Measurements from ENCODE around the gene GLI3. TPM values are rescaled to one million over a fixed set of nuclear protein-coding genes. Genes with fewer than 3 reads are reported as not detected.

GLI3 gene
- total RNA-seq, 4 donors from 2014 or later = 8.6 to 12.6 (median 8.7) TPM

DNA sequence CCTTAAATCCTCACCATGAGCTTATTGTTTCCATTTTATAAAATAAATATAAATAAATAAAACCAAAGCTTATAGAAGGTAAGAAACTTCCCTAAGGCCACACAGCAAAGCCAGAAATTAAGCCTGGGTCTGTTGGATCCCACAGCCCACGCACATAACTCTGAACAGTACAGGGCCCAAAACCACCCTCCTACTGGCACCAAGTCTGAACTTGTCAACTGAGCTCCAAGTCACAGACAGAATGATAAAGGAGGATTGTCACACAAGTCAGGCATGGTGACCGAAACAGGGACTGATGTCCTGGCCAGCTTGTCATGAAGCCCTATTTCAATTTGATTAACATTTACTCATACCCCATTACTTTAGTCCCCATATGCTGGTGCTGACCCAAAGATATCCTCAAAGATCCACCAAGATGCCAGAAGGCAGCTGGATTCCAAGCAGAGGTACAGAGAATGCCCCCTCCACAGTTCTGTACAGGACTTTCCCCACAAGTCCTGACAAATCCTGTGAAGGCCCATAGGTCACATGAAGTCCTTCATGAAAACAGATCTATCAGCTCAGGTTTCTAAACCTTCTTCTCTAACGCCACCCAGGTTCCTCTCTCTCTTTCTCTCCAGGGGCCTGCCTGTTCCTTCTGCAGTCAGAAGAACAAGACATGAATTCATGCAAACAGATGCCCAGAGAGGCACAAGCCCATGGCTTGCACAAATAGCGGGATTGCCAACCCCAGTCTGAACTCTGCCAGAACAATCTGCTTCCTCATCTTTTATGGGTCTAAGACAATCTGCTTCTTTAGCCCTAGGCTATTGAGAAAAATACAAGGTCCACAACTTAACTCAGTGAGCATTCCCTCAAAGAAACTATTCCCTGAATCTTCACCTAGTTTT, 60.9 kb downstream of the GLI3 start:
- 65 to 71% methylated on average over 4 of the region's 4 CpGs for WGBS, 2 donors
- H3K27ac ChIP-seq = peak overlapping the region in 2 of 4 donors; percentile 15
- no peaks in the 10 kb centered on the region for H3K9me3 ChIP-seq
- no peak for DNase-seq (ENCODE audit: low spot score in 2 of 2)
- H3K4me1 ChIP-seq = peaks cover 0 to 32% (median 11%) of the 10 kb centered on the region in 4 donors
- H3K27me3 ChIP-seq = no peaks in the 10 kb centered on the region
- H3K36me3 ChIP-seq = peaks cover 0 to 16% (median 0%) of the 10 kb centered on the region in 3 donors
- TF ChIP-seq CTCF (IDR thresholded peaks at IDR 0.05) (no peak), EP300 (IDR thresholded peaks at IDR 0.05) (no peak), POLR2A (IDR thresholded peaks at IDR 0.05) (no peak)
- no peak overlapping the region for H3K4me3 ChIP-seq

DNA sequence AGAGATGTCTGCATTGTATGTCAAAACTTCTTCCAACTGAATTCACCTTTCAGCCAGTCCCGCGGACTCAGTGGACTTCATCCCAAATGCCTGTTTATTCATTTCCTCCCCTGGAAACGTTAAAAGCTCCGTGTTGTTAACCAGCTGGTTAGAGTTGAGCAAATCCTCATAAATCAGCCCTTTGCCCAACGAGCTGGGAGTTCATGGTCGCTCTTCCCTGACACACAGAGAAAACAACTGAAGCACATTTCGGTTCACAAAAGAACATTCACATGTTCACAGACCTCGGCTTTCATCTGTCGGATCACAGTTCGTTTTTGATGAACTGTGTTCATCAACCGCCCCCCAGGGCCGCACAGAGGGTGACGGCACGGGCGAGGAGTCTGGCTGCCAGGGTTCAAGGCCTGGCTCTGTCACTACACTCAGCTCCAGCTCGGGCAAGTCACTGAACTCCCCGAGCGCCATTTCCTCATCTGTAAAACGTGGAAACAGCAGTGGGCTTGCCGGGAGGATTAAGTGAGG, 62.6 kb downstream of the GLI3 start:
- no peaks in the 10 kb centered on the region for H3K27me3 ChIP-seq
- DNase-seq (ENCODE audit: low spot score in 2 of 2) = no peak
- H3K4me1 ChIP-seq = peaks cover 0 to 32% (median 11%) of the 10 kb centered on the region in 4 donors
- H3K9me3 ChIP-seq = no peaks in the 10 kb centered on the region
- no peak for TF ChIP-seq CTCF (IDR thresholded peaks at IDR 0.05)
- TF ChIP-seq EP300 (IDR thresholded peaks at IDR 0.05) = peak in 1 of 2 donors; percentile 25
- TF ChIP-seq POLR2A (IDR thresholded peaks at IDR 0.05) = no peak
- no peak overlapping the region for H3K4me3 ChIP-seq
- H3K27ac ChIP-seq = peak overlapping the region in 3 of 4 donors; percentile 10 to 75 (median 21)
- peaks cover 0 to 10% (median 0%) of the 10 kb centered on the region in 3 donors for H3K36me3 ChIP-seq
- WGBS, 2 donors = 42 to 49% methylated on average over 20 of the region's 20 CpGs

GRCh38 chr7:42170724-42171123, 66.3 kb downstream of the GLI3 start:
- H3K36me3 ChIP-seq = peaks cover 0 to 8% (median 0%) of the 10 kb centered on the region in 3 donors
- DNase-seq (ENCODE audit: low spot score in 2 of 2) = no peak
- H3K9me3 ChIP-seq = no peaks in the 10 kb centered on the region
- H3K4me1 ChIP-seq = peaks cover 0 to 27% (median 6%) of the 10 kb centered on the region in 4 donors
- no peak overlapping the region for H3K4me3 ChIP-seq
- TF ChIP-seq CTCF (IDR thresholded peaks at IDR 0.05) (no peak), EP300 (IDR thresholded peaks at IDR 0.05) (no peak), POLR2A (IDR thresholded peaks at IDR 0.05) (no peak)
- H3K27me3 ChIP-seq = no peaks in the 10 kb centered on the region
- no peak overlapping the region for H3K27ac ChIP-seq

DNA sequence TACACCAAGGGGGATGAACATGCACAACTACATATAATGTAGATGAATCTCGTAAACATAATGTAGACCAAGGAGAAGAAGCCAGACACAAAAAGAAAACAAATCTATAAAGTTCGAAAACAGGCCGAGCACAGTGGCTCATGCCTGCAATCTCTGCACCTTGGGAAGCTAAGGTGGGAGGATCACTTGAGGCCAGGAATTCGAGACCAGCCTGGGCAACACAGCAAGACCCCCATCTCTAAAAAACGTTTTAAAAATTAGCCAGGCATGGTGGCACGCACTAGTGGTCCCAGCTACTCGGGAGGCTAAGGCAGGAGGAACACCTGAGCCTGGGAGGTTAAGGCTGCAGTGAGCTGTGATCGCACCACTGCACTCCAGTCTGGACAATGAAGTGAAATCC, 68.5 kb downstream of the GLI3 start:
- no peak overlapping the region for H3K27ac ChIP-seq
- H3K4me1 ChIP-seq = peaks cover 0 to 10% (median 0%) of the 10 kb centered on the region in 4 donors
- H3K4me3 ChIP-seq = no peak overlapping the region
- TF ChIP-seq CTCF (IDR thresholded peaks at IDR 0.05) (no peak), EP300 (IDR thresholded peaks at IDR 0.05) (no peak), POLR2A (IDR thresholded peaks at IDR 0.05) (no peak)
- peaks cover 0 to 8% (median 0%) of the 10 kb centered on the region in 3 donors for H3K36me3 ChIP-seq
- WGBS, 2 donors = 93 to 95% methylated on average over 8 of the region's 8 CpGs
- no peaks in the 10 kb centered on the region for H3K27me3 ChIP-seq
- no peaks in the 10 kb centered on the region for H3K9me3 ChIP-seq
- DNase-seq (ENCODE audit: low spot score in 2 of 2) = no peak

GRCh38 chr7:42167631-42168236, 69.3 kb downstream of the GLI3 start:
- TF ChIP-seq CTCF (IDR thresholded peaks at IDR 0.05) = no peak
- H3K4me1 ChIP-seq = peaks cover 0 to 13% (median 0%) of the 10 kb centered on the region in 4 donors
- H3K4me3 ChIP-seq = no peak overlapping the region
- H3K36me3 ChIP-seq = peaks cover 0 to 8% (median 0%) of the 10 kb centered on the region in 3 donors
- DNase-seq (ENCODE audit: low spot score in 2 of 2) = no peak
- H3K27me3 ChIP-seq = no peaks in the 10 kb centered on the region
- no peak overlapping the region for H3K27ac ChIP-seq
- H3K9me3 ChIP-seq = no peaks in the 10 kb centered on the region

Measured in tibial nerve (tissue), 4 donors.